Measurements from ENCODE around the gene HSPA8.

GRCh38 chr11:123020968-123021367 lies 41.0 kb downstream of the HSPA8 start:
- peak; percentile 89 for TF ChIP-seq CTCF (IDR thresholded peaks at IDR 0.05; ENCODE audit: insufficient read depth, low read length)
- TF ChIP-seq POLR2AphosphoS5 (IDR thresholded peaks at IDR 0.05; ENCODE audit: low read depth): no peak
- no peak for TF ChIP-seq REST (IDR thresholded peaks at IDR 0.05; ENCODE audit: insufficient replicate concordance, low read depth)
- TF ChIP-seq SPI1 (IDR thresholded peaks at IDR 0.05; ENCODE audit: borderline replicate concordance, low read depth): peak; percentile 92
- no peak for TF ChIP-seq GABPA (IDR thresholded peaks at IDR 0.05; ENCODE audit: low read depth)
